Measurements from ENCODE around the gene PTPRZ1.

The PTPRZ1 gene

GRCh38 chr7:121919986-121920385 is 47.0 kb downstream of the PTPRZ1 start:
- Histone ChIP-seq H3K4me1 (ENCODE audit: control insufficient read depth, insufficient read depth, low read length) (no peaks in the 10 kb centered on the region), H3K9me3 (ENCODE audit: control insufficient read depth, insufficient read depth, low read length) (no peaks in the 10 kb centered on the region), H3K36me3 (ENCODE audit: control insufficient read depth, insufficient read depth, low read length) (no peaks in the 10 kb centered on the region), H3K27ac (ENCODE audit: low read length) (no peak overlapping the region), H3K4me3 (ENCODE audit: low read length) (no peak overlapping the region), H3K27me3 (ENCODE audit: control insufficient read depth, insufficient read depth, low read length) (no peaks in the 10 kb centered on the region)
- no peak for DNase-seq (ENCODE audit: low read depth, low spot score)
- no CpG with 5 or more reads among the region's 3 CpGs for WGBS (ENCODE audit: insufficient coverage, insufficient read length)

GRCh38 chr7:121924269-121925186 is 51.6 kb downstream of the PTPRZ1 start:
- WGBS (ENCODE audit: insufficient coverage, insufficient read length): no CpG with 5 or more reads among the region's 7 CpGs

DNA sequence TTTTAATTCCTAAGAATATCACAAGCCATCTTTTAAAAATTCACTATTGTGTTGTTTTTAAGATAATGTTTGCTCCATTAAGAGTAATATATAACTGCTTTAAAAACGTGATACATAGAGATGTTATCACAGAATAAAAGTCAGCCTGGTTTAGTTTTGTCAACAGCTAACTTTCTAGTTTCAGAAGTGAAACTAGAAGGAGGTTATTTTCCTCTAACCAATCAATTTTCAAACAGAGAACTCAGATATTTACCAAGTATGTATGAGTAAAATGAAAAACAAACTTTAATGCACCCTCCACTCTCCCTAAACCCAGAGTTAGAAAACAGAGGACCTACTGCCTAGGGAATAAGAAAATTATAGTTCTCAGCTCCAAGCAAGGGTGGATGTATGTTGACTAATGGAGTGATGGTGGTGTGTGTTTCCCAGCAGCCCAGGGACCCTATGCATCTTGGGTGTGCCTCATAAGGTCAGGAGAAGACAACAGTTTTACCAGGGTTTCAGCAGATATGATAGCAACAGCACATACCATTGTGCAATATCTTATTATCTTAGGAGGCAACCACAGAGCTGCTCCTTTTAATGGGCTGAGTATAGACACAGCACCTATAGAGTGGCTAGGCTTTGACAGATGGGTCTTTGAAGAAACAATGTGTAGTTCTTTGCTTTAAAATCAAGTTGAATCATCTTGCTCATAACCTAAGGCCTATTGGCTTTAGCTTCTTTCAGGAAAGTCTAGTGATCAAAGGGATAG is 58.4 kb downstream of the PTPRZ1 start:
- Histone ChIP-seq H3K4me3 (ENCODE audit: low read length) (no peak overlapping the region), H3K9me3 (ENCODE audit: control insufficient read depth, insufficient read depth, low read length) (no peaks in the 10 kb centered on the region), H3K27ac (ENCODE audit: low read length) (no peak overlapping the region), H3K36me3 (ENCODE audit: control insufficient read depth, insufficient read depth, low read length) (no peaks in the 10 kb centered on the region), H3K4me1 (ENCODE audit: control insufficient read depth, insufficient read depth, low read length) (peaks cover 4% of the 10 kb centered on the region; the same call in 1 of the 2 replicates), H3K27me3 (ENCODE audit: control insufficient read depth, insufficient read depth, low read length) (no peaks in the 10 kb centered on the region)
- no CpG with 5 or more reads among the region's 1 CpG for WGBS (ENCODE audit: insufficient coverage, insufficient read length)
- DNase-seq (ENCODE audit: low read depth, low spot score): no peak

More at GRCh38 chr7:121924269-121925186, 51.6 kb downstream of the PTPRZ1 start:
- Histone ChIP-seq H3K9me3 (ENCODE audit: control insufficient read depth, insufficient read depth, low read length) (no peaks in the 10 kb centered on the region), H3K36me3 (ENCODE audit: control insufficient read depth, insufficient read depth, low read length) (no peaks in the 10 kb centered on the region), H3K4me1 (ENCODE audit: control insufficient read depth, insufficient read depth, low read length) (no peaks in the 10 kb centered on the region), H3K27me3 (ENCODE audit: control insufficient read depth, insufficient read depth, low read length) (no peaks in the 10 kb centered on the region), H3K4me3 (ENCODE audit: low read length) (no peak overlapping the region), H3K27ac (ENCODE audit: low read length) (no peak overlapping the region)
- DNase-seq (ENCODE audit: low read depth, low spot score): no peak

DNA sequence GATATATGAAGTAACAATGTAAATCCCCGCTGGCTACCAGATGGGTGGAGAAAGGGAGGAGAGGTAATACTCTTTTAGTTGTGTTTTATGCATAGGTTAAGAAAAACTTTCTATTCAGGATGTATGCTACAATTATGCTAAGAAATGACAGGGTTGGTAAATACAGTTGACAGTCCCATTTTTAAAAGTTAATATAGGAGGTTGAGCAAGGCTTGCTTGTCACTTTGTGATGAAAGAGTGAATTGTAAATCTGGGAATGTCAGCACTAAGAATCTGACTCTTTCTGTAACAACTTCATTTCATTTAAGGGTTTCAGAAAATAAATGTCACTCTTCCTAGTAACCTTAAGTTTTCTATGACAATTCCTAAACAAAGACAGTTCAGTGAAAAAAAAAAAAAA is 59.8 kb downstream of the PTPRZ1 start:
- peaks cover 12% of the 10 kb centered on the region; the same call in 1 of the 2 replicates for H3K4me1 ChIP-seq (ENCODE audit: control insufficient read depth, insufficient read depth, low read length)
- H3K4me3 ChIP-seq (ENCODE audit: low read length): no peak overlapping the region
- no peaks in the 10 kb centered on the region for H3K36me3 ChIP-seq (ENCODE audit: control insufficient read depth, insufficient read depth, low read length)
- no CpG with 5 or more reads among the region's 1 CpG for WGBS (ENCODE audit: insufficient coverage, insufficient read length)
- no peaks in the 10 kb centered on the region for H3K9me3 ChIP-seq (ENCODE audit: control insufficient read depth, insufficient read depth, low read length)
- DNase-seq (ENCODE audit: low read depth, low spot score): no peak
- H3K27ac ChIP-seq (ENCODE audit: low read length): no peak overlapping the region
- no peaks in the 10 kb centered on the region for H3K27me3 ChIP-seq (ENCODE audit: control insufficient read depth, insufficient read depth, low read length)

GRCh38 chr7:121936951-121937623 is 64.1 kb downstream of the PTPRZ1 start:
- Histone ChIP-seq H3K4me1 (ENCODE audit: control insufficient read depth, insufficient read depth, low read length) (peaks cover 17% of the 10 kb centered on the region; the same call in 1 of the 2 replicates), H3K27me3 (ENCODE audit: control insufficient read depth, insufficient read depth, low read length) (no peaks in the 10 kb centered on the region), H3K4me3 (ENCODE audit: low read length) (no peak overlapping the region), H3K9me3 (ENCODE audit: control insufficient read depth, insufficient read depth, low read length) (no peaks in the 10 kb centered on the region), H3K27ac (ENCODE audit: low read length) (peak overlapping the region; percentile 22), H3K36me3 (ENCODE audit: control insufficient read depth, insufficient read depth, low read length) (no peaks in the 10 kb centered on the region)
- DNase-seq (ENCODE audit: low read depth, low spot score): no peak
- no CpG with 5 or more reads among the region's 6 CpGs for WGBS (ENCODE audit: insufficient coverage, insufficient read length)

GRCh38 chr7:121938429-121938996 is 65.6 kb downstream of the PTPRZ1 start:
- Histone ChIP-seq H3K27me3 (ENCODE audit: control insufficient read depth, insufficient read depth, low read length) (no peaks in the 10 kb centered on the region), H3K9me3 (ENCODE audit: control insufficient read depth, insufficient read depth, low read length) (no peaks in the 10 kb centered on the region), H3K36me3 (ENCODE audit: control insufficient read depth, insufficient read depth, low read length) (no peaks in the 10 kb centered on the region), H3K4me1 (ENCODE audit: control insufficient read depth, insufficient read depth, low read length) (peaks cover 17% of the 10 kb centered on the region; the same call in 1 of the 2 replicates), H3K4me3 (ENCODE audit: low read length) (no peak overlapping the region), H3K27ac (ENCODE audit: low read length) (peak overlapping the region; percentile 95)
- WGBS (ENCODE audit: insufficient coverage, insufficient read length): no CpG with 5 or more reads among the region's 4 CpGs
- peak; percentile 84 for DNase-seq (ENCODE audit: low read depth, low spot score)

- Histone ChIP-seq H3K9me3 (ENCODE audit: control insufficient read depth, insufficient read depth, low read length) (no peaks in the 10 kb centered on the region), H3K27me3 (ENCODE audit: control insufficient read depth, insufficient read depth, low read length) (no peaks in the 10 kb centered on the region), H3K4me1 (ENCODE audit: control insufficient read depth, insufficient read depth, low read length) (peaks cover 17% of the 10 kb centered on the region; the same call in 1 of the 2 replicates), H3K4me3 (ENCODE audit: low read length) (no peak overlapping the region), H3K27ac (ENCODE audit: low read length) (peak overlapping the region; percentile 71), H3K36me3 (ENCODE audit: control insufficient read depth, insufficient read depth, low read length) (no peaks in the 10 kb centered on the region)
- WGBS (ENCODE audit: insufficient coverage, insufficient read length): no CpG with 5 or more reads among the region's 3 CpGs
- DNase-seq (ENCODE audit: low read depth, low spot score): no peak
Measured at GRCh38 chr7:121940918-121941317, 68.0 kb downstream of the PTPRZ1 start.

DNA sequence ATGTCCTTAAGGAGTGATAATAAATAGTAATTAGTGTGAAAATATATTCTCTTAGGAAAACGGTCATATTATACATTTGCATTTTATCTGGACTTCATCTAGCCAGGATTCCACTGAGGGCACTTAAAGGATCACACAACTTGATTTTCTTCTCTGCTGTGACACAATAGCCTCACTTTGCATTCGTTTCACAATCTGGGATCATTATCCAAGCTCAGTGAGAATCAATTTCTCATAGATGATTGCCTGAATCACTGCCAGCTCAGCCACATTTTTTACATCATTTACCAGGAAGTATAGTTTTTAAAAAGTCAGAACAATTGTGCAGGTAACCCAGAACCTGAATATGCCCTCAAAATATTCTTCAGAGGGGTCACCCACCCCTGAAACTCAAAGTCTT is 68.9 kb downstream of the PTPRZ1 start:
- no CpG with 5 or more reads among the region's 2 CpGs for WGBS (ENCODE audit: insufficient coverage, insufficient read length)
- Histone ChIP-seq H3K4me3 (ENCODE audit: low read length) (no peak overlapping the region), H3K9me3 (ENCODE audit: control insufficient read depth, insufficient read depth, low read length) (no peaks in the 10 kb centered on the region), H3K4me1 (ENCODE audit: control insufficient read depth, insufficient read depth, low read length) (peaks cover 15% of the 10 kb centered on the region; the same call in 1 of the 2 replicates), H3K27ac (ENCODE audit: low read length) (no peak overlapping the region), H3K36me3 (ENCODE audit: control insufficient read depth, insufficient read depth, low read length) (no peaks in the 10 kb centered on the region), H3K27me3 (ENCODE audit: control insufficient read depth, insufficient read depth, low read length) (no peaks in the 10 kb centered on the region)
- DNase-seq (ENCODE audit: low read depth, low spot score): no peak

- Histone ChIP-seq H3K27me3 (ENCODE audit: control insufficient read depth, insufficient read depth, low read length) (no peaks in the 10 kb centered on the region), H3K4me3 (ENCODE audit: low read length) (no peak overlapping the region), H3K27ac (ENCODE audit: low read length) (no peak overlapping the region), H3K4me1 (ENCODE audit: control insufficient read depth, insufficient read depth, low read length) (peaks cover 5% of the 10 kb centered on the region; the same call in 1 of the 2 replicates), H3K9me3 (ENCODE audit: control insufficient read depth, insufficient read depth, low read length) (no peaks in the 10 kb centered on the region), H3K36me3 (ENCODE audit: control insufficient read depth, insufficient read depth, low read length) (no peaks in the 10 kb centered on the region)
- no peak for DNase-seq (ENCODE audit: low read depth, low spot score)
Measured at GRCh38 chr7:121945066-121945465, 72.1 kb downstream of the PTPRZ1 start.

Data from iPS DF 6.9 (cell line).